GM12878 (cell line): Measurements from ENCODE around the gene LRRTM1. TPM values are rescaled to one million over a fixed set of nuclear protein-coding genes. Genes with fewer than 3 reads are reported as not detected.

ENCODE experiments used
- ATAC-seq: fragments of 200-7000 bp; cut with Tn5 transposase; 3 replicates; pipeline ENCODE4 v1.9.1; 2020; ENCODE audit warnings: mild to moderate bottlenecking, moderate library complexity
- BruUV-seq: library from RNA; stranded (reverse); fragments of 400-500 nt; replicated peaks from 2 replicates; lab custom pipeline; 2021; lab: Mats Ljungman, UMichigan
- CTCF ChIA-PET: fragments of 300-600 bp; sonication (Branson Sonifier 250); formaldehyde crosslinking; extraction: SDS; loops from one replicate; lab custom pipeline; 2021; ENCODE audit warnings: inconsistent platforms; lab: Yijun Ruan, JAX
- POLR2A ChIA-PET: fragments of 350-600 bp; formaldehyde crosslinking; extraction: SDS; loops from one replicate; lab custom pipeline; 2021; ENCODE audit warnings: inconsistent platforms; lab: Charles Lee
- RAD21 ChIA-PET: fragments of 300-600 bp; sonication (Branson Sonifier 250); formaldehyde crosslinking; loops from one replicate; lab custom pipeline; 2023; ENCODE audit warnings: antibody characterized with exemption; ENCODE audit not compliant: unreplicated experiment; lab: Charles Lee
- SMC1A ChIA-PET: fragments of 300-600 bp; sonication (Branson Sonifier 250); formaldehyde crosslinking; loops from one replicate; lab custom pipeline; 2023; ENCODE audit not compliant: unreplicated experiment, uncharacterized antibody; lab: Charles Lee
- DNase-seq: peaks from one replicate; pipeline ENCODE4 v3.0.0-alpha.2; 2011; ENCODE audit warnings: low read depth, low spot score
- FAIRE-seq: peaks from 3 replicates; lab custom pipeline; 2011; peaks lifted over from hg19 to GRCh38; lab: Jason Lieb, UNC
- H2AFZ ChIP-seq: 2 replicates; pipeline ENCODE4 v1.6.0; 2011; ENCODE audit warnings: low read depth, low read length, control low read depth; ENCODE audit not compliant: control insufficient read depth
- H3K27ac ChIP-seq: 2 replicates; pipeline ENCODE4 v1.5.1; 2011; ENCODE audit warnings: control low read depth; ENCODE audit not compliant: control insufficient read depth, insufficient read depth
- H3K27me3 ChIP-seq, 2 experiments: replicated peaks in 1 of 2; 2 replicates each; pipeline versions ENCODE4 v1.6.0 to v1.6.1; 2011; ENCODE audit warnings: low read length in 1 of 2; ENCODE audit not compliant: control insufficient read depth in 2 of 2, insufficient read depth in 2 of 2
- H3K36me3 ChIP-seq, 2 experiments: 2 replicates each; pipeline ENCODE4 v1.5.1; 2011; ENCODE audit warnings: low read length in 1 of 2; ENCODE audit not compliant: control insufficient read depth in 2 of 2, insufficient read depth in 2 of 2
- H3K4me1 ChIP-seq: 2 replicates; pipeline ENCODE4 v1.6.1; 2011; ENCODE audit warnings: mild to moderate bottlenecking, low read length, moderate library complexity, mixed read lengths; ENCODE audit not compliant: control insufficient read depth, insufficient read depth
- H3K4me2 ChIP-seq: 2 replicates; pipeline ENCODE4 v1.6.0; 2011; ENCODE audit warnings: control low read depth; ENCODE audit not compliant: control insufficient read depth, insufficient read depth
- H3K4me3 ChIP-seq: fragments of 200-600 bp; sonication (generic); 2 replicates; pipeline ENCODE4 v1.5.1; 2016
- H3K79me2 ChIP-seq: 2 replicates; pipeline ENCODE4 v1.6.0; 2011; ENCODE audit warnings: low read length; ENCODE audit not compliant: control insufficient read depth, insufficient read depth
- H3K9ac ChIP-seq: 2 replicates; pipeline ENCODE4 v1.8.0; 2011; ENCODE audit warnings: low read length, control low read depth, mixed read lengths; ENCODE audit not compliant: control insufficient read depth, insufficient read depth
- H3K9me3 ChIP-seq: replicated peaks from 3 replicates; pipeline ENCODE4 v1.5.1; 2011; ENCODE audit warnings: mild to moderate bottlenecking, low read length; ENCODE audit not compliant: control insufficient read depth, insufficient read depth
- H4K20me1 ChIP-seq: 2 replicates; pipeline ENCODE4 v1.6.0; 2011; ENCODE audit not compliant: control insufficient read depth, insufficient read depth
- EED ChIP-seq: sonication (generic); IDR thresholded peaks from 2 replicates; pipeline ENCODE4 v1.6.1; 2016; ENCODE audit warnings: antibody characterized with exemption, low read depth
- EZH2 ChIP-seq: IDR thresholded peaks from 2 replicates; pipeline ENCODE4 v1.6.1; 2012; ENCODE audit warnings: low read depth, mild to moderate bottlenecking, control low read depth, inconsistent platforms, low read length, borderline replicate concordance; ENCODE audit not compliant: control insufficient read depth
- FOS ChIP-seq: IDR thresholded peaks from 3 replicates; pipeline ENCODE4 v1.6.1; 2011; ENCODE audit warnings: borderline replicate concordance; ENCODE audit not compliant: insufficient read length; ENCODE audit errors: extremely low read depth
- GABPA ChIP-seq: IDR thresholded peaks from 2 replicates; pipeline ENCODE4 v1.6.1; 2014; ENCODE audit warnings: antibody characterized with exemption, low read depth, mild to moderate bottlenecking, inconsistent platforms
- MEF2A ChIP-seq: IDR thresholded peaks from 2 replicates; pipeline ENCODE4 v1.6.1; 2011; ENCODE audit warnings: low read depth, mild to moderate bottlenecking, low read length, moderate library complexity; ENCODE audit not compliant: insufficient read depth
- MYC ChIP-seq: IDR thresholded peaks from 2 replicates; pipeline ENCODE4 v1.6.1; 2011; ENCODE audit warnings: mild to moderate bottlenecking, low read length, moderate library complexity, inconsistent platforms; ENCODE audit not compliant: insufficient read depth, insufficient replicate concordance, insufficient read length, severe bottlenecking
- NFYA ChIP-seq: IDR thresholded peaks from 2 replicates; pipeline ENCODE4 v1.6.1; 2011; ENCODE audit warnings: low read depth, mild to moderate bottlenecking, low read length, improper control_type of control experiment, borderline replicate concordance
- NFYB ChIP-seq: IDR thresholded peaks from 2 replicates; pipeline ENCODE4 v1.6.1; 2011; ENCODE audit warnings: low read depth, mild to moderate bottlenecking, low read length, improper control_type of control experiment, moderate library complexity; ENCODE audit not compliant: insufficient read depth
- RAD51 ChIP-seq: fragments of 450-650 bp; IDR thresholded peaks from 2 replicates; pipeline ENCODE4 v1.6.1; 2016; ENCODE audit warnings: moderate library complexity, mild to moderate bottlenecking, inconsistent platforms
- SREBF1 ChIP-seq: IDR thresholded peaks from 2 replicates; pipeline ENCODE4 v1.6.1; 2012; ENCODE audit warnings: mild to moderate bottlenecking, low read length
- SUPT20H ChIP-seq: IDR thresholded peaks from 2 replicates; pipeline ENCODE4 v1.6.1; 2011; ENCODE audit warnings: low read depth, mild to moderate bottlenecking, low read length, moderate library complexity, borderline replicate concordance; ENCODE audit not compliant: control insufficient read depth
- TBL1XR1 ChIP-seq: IDR thresholded peaks from 2 replicates; pipeline ENCODE4 v1.6.1; 2012; ENCODE audit warnings: low read depth, low read length, improper control_type of control experiment
- ZNF207 ChIP-seq: fragments of 450-650 bp; IDR thresholded peaks from 2 replicates; pipeline ENCODE4 v1.6.1; 2014; ENCODE audit warnings: antibody characterized with exemption, mild to moderate bottlenecking, borderline replicate concordance
- WGBS: methylation state at CpG from one replicate; pipeline ENCODE4 v1.1.6; 2016; ENCODE audit warnings: low lambda C conversion rate; ENCODE audit not compliant: insufficient replicate concordance, insufficient coverage; ENCODE audit errors: missing lambda C conversion rate; 5-methylcytosine and 5-hydroxymethylcytosine counted together
- in situ Hi-C: fragments of 300-500 bp; cut with MboI; formaldehyde crosslinking; loops from 9 replicates; pipeline ENCODE4 v1.14.3; 2018; ENCODE audit warnings: mixed read lengths
- intact Hi-C: fragments of 100-400 bp; cut with micrococcal nuclease; formaldehyde crosslinking; loops from one replicate; pipeline ENCODE4 v1.14.2; 2022; ENCODE audit not compliant: unreplicated experiment
- polyA plus RNA-seq, 11 experiments: library from polyadenylated mRNA; depleted of rRNA in 4 of 11; unstranded in 6 of 11; stranded (reverse) in 5 of 11; fragments of >200 nt; fragmentation: Nextera tagmentation in 4 of 11; fragmentation: Illumina TruSeq in 1 of 11; extraction: Ambion mirVana in 4 of 11; extraction: Trizol in 1 of 11; gene quantifications; 1 replicate in 1 of 11; 2 replicates in 10 of 11; pipeline versions ENCODE4 v1.2.1 to v1.2.3, GENCODE V29; 2011 to 2016; ENCODE audit warnings: inconsistent platforms in 2 of 11, missing spikeins in 2 of 11, low read depth in 1 of 11
- total RNA-seq, 4 experiments: library from RNA; depleted of rRNA in 3 of 4; stranded (reverse); fragments of >200 nt in 3 of 4; fragmentation: Illumina TruSeq in 1 of 4; extraction: Trizol in 1 of 4; gene quantifications; 2 replicates each; pipeline versions ENCODE4 v1.2.1 to v1.2.3, GENCODE V29; 2013 to 2021
- TF ChIP-seq, protein P1 (sequence below): IDR thresholded peaks from 2 replicates; pipeline ENCODE4 v1.6.1; 2011; ENCODE audit warnings: low read depth, mild to moderate bottlenecking, low read length, moderate library complexity, borderline replicate concordance; ENCODE audit errors: extremely low read depth
- TF ChIP-seq, protein P2 (sequence below): fragments of 450-650 bp; conservative IDR thresholded peaks from 2 replicates; pipeline ENCODE4 v1.6.1; 2017; ENCODE audit warnings: mild to moderate bottlenecking, moderate library complexity
- TF ChIP-seq, protein P3 (sequence below): IDR thresholded peaks from 2 replicates; pipeline ENCODE4 v1.6.1; 2011; ENCODE audit warnings: low read depth, low read length, improper control_type of control experiment, borderline replicate concordance
- TF ChIP-seq, protein P4 (sequence below), 3 experiments: IDR thresholded peaks in 2 of 3; conservative IDR thresholded peaks in 1 of 3; 2 replicates each; pipeline ENCODE4 v1.5.1; 2011; ENCODE audit warnings: low read depth in 3 of 3, low read length in 3 of 3, mild to moderate bottlenecking in 3 of 3, control low read depth in 2 of 3, moderate library complexity in 2 of 3, inconsistent platforms in 1 of 3, mixed read lengths in 1 of 3; ENCODE audit not compliant: control insufficient read depth in 2 of 3, insufficient read depth in 1 of 3; ENCODE audit errors: extremely low read depth in 1 of 3
- TF ChIP-seq, protein P5 (sequence below): IDR thresholded peaks from 2 replicates; pipeline ENCODE4 v1.6.1; 2012; ENCODE audit warnings: low read depth, low read length, improper control_type of control experiment

The LRRTM1 gene
- total and polyA plus RNA-seq, 10 of the 15 experiments (the other 5 are each of a cell fraction or from before 2014, with no cell fraction given): not detected

DNA sequence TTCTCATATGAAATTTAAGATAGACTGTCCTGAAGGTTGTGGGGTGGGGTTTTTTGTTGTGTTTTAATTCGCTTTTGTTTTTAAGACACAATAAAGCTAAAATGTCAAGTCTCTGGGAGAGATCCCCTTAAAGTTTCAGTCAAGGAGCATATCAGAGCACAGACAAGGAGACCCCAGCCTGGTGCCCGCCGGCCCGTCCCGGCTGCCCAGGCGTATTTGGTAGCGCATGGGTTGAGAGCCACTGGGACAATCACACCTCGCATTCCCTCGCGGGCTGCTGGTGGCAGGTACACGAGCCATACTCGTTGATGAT lies 2.6 kb downstream of the LRRTM1 start:
- no peaks in the 10 kb centered on the region for H3K36me3 ChIP-seq
- H3K9me3 ChIP-seq: no peaks in the 10 kb centered on the region; the same call in 2 of the 3 replicates
- H3K27me3 ChIP-seq: peaks cover 4 to 8% of the 10 kb centered on the region in 2 experiments; a peak in 3 of 4 replicates
- no peaks in the 10 kb centered on the region for H3K4me1 ChIP-seq
- ChIA-PET POLR2A (no interaction called here), SMC1A (no interaction called here), RAD21 (no interaction called here), CTCF (interaction anchor here (1.2 kb wide), 1 partner anchor 8 kb away, joined by 4 read pairs; no protein-coding TSS in a partner anchor)
- H3K4me3 ChIP-seq: no peak overlapping the region
- no peaks in the 10 kb centered on the region for H4K20me1 ChIP-seq
- 45% methylated on average over 12 of the region's 12 CpGs for WGBS
- H2AFZ ChIP-seq: no peak overlapping the region
- H3K9ac ChIP-seq: no peak overlapping the region
- H3K27ac ChIP-seq: no peak overlapping the region
- no peak for ATAC-seq
- H3K4me2 ChIP-seq: no peak overlapping the region
- DNase-seq: no peak
- in situ Hi-C loops: no loop called here
- intact Hi-C loops: no loop called here
- FAIRE-seq: no peak
- BruUV-seq: no TSS peak
- no peaks in the 10 kb centered on the region for H3K79me2 ChIP-seq
- TF ChIP-seq SUPT20H (no peak), TBL1XR1 (no peak), MYC (no peak), RAD51 (no peak), FOS (no peak), MEF2A (no peak), NFYA (no peak), NFYB (no peak), SREBF1 (no peak), ZNF207 (no peak), EED (no peak), GABPA (no peak), EZH2 (no peak)
- TF ChIP-seq, protein P1, sequence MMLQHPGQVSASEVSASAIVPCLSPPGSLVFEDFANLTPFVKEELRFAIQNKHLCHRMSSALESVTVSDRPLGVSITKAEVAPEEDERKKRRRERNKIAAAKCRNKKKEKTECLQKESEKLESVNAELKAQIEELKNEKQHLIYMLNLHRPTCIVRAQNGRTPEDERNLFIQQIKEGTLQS: no peak
- TF ChIP-seq, protein P2, sequence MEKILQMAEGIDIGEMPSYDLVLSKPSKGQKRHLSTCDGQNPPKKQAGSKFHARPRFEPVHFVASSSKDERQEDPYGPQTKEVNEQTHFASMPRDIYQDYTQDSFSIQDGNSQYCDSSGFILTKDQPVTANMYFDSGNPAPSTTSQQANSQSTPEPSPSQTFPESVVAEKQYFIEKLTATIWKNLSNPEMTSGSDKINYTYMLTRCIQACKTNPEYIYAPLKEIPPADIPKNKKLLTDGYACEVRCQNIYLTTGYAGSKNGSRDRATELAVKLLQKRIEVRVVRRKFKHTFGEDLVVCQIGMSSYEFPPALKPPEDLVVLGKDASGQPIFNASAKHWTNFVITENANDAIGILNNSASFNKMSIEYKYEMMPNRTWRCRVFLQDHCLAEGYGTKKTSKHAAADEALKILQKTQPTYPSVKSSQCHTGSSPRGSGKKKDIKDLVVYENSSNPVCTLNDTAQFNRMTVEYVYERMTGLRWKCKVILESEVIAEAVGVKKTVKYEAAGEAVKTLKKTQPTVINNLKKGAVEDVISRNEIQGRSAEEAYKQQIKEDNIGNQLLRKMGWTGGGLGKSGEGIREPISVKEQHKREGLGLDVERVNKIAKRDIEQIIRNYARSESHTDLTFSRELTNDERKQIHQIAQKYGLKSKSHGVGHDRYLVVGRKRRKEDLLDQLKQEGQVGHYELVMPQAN: no peak
- TF ChIP-seq, protein P3, sequence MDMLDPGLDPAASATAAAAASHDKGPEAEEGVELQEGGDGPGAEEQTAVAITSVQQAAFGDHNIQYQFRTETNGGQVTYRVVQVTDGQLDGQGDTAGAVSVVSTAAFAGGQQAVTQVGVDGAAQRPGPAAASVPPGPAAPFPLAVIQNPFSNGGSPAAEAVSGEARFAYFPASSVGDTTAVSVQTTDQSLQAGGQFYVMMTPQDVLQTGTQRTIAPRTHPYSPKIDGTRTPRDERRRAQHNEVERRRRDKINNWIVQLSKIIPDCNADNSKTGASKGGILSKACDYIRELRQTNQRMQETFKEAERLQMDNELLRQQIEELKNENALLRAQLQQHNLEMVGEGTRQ: no peak
- TF ChIP-seq, protein P4, sequence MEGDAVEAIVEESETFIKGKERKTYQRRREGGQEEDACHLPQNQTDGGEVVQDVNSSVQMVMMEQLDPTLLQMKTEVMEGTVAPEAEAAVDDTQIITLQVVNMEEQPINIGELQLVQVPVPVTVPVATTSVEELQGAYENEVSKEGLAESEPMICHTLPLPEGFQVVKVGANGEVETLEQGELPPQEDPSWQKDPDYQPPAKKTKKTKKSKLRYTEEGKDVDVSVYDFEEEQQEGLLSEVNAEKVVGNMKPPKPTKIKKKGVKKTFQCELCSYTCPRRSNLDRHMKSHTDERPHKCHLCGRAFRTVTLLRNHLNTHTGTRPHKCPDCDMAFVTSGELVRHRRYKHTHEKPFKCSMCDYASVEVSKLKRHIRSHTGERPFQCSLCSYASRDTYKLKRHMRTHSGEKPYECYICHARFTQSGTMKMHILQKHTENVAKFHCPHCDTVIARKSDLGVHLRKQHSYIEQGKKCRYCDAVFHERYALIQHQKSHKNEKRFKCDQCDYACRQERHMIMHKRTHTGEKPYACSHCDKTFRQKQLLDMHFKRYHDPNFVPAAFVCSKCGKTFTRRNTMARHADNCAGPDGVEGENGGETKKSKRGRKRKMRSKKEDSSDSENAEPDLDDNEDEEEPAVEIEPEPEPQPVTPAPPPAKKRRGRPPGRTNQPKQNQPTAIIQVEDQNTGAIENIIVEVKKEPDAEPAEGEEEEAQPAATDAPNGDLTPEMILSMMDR (IDR thresholded peaks at IDR 0.05 in 2 of 3, conservative IDR thresholded peaks at IDR 0.05 in 1 of 3; ENCODE audit: control insufficient read depth in 2 of 3, extremely low read depth in 1 of 3, insufficient read depth in 1 of 3, low read depth in 3 of 3, low read length in 3 of 3): no peak
- TF ChIP-seq, protein P5, sequence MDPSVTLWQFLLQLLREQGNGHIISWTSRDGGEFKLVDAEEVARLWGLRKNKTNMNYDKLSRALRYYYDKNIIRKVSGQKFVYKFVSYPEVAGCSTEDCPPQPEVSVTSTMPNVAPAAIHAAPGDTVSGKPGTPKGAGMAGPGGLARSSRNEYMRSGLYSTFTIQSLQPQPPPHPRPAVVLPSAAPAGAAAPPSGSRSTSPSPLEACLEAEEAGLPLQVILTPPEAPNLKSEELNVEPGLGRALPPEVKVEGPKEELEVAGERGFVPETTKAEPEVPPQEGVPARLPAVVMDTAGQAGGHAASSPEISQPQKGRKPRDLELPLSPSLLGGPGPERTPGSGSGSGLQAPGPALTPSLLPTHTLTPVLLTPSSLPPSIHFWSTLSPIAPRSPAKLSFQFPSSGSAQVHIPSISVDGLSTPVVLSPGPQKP: no peak
